ENCODE data around the gene MNT. TPM values are rescaled to one million over a fixed set of nuclear protein-coding genes. Genes with fewer than 3 reads are reported as not detected.

The MNT gene
- total RNA-seq, 1 donor: 12.2 TPM

GRCh38 chr17:2392252-2393173 is 8.3 kb downstream of the MNT start:
- peak overlapping the region; percentile 68 for H3K4me3 ChIP-seq (ENCODE audit: low read depth, low read length)
- DNase-seq (ENCODE audit: low read depth): peak; percentile 91
- TF ChIP-seq CTCF (IDR thresholded peaks at IDR 0.05; ENCODE audit: insufficient read depth, low read length): no peak

GRCh38 chr17:2391597-2392251 is 9.1 kb downstream of the MNT start:
- H3K4me3 ChIP-seq (ENCODE audit: low read depth, low read length): peak overlapping the region; percentile 61
- DNase-seq (ENCODE audit: low read depth): no peak
- TF ChIP-seq CTCF (IDR thresholded peaks at IDR 0.05; ENCODE audit: insufficient read depth, low read length): no peak

- no peak overlapping the region for H3K4me3 ChIP-seq (ENCODE audit: low read depth, low read length)
- DNase-seq (ENCODE audit: low read depth): peak; percentile 82
- no peak for TF ChIP-seq CTCF (IDR thresholded peaks at IDR 0.05; ENCODE audit: insufficient read depth, low read length)
Observed at GRCh38 chr17:2390199-2390836, 10.5 kb downstream of the MNT start.

- no peak for TF ChIP-seq CTCF (IDR thresholded peaks at IDR 0.05; ENCODE audit: insufficient read depth, low read length)
- DNase-seq (ENCODE audit: low read depth): no peak
- H3K4me3 ChIP-seq (ENCODE audit: low read depth, low read length): no peak overlapping the region
Observed at GRCh38 chr17:2388683-2389055, 12.2 kb downstream of the MNT start.

GRCh38 chr17:2388020-2388682 is 12.7 kb downstream of the MNT start:
- no peak for TF ChIP-seq CTCF (IDR thresholded peaks at IDR 0.05; ENCODE audit: insufficient read depth, low read length)
- no peak overlapping the region for H3K4me3 ChIP-seq (ENCODE audit: low read depth, low read length)
- DNase-seq (ENCODE audit: low read depth): no peak

Measured in fibroblast of the aortic adventitia (primary cell).